Measurements from ENCODE around the gene BRD7.

BRD7 gene

GRCh38 chr16:50402298-50402895 lies 33.6 kb upstream of the BRD7 start:
- DNase-seq (ENCODE audit: extremely low read depth, low read depth): no peak
- no peak for TF ChIP-seq CTCF (IDR thresholded peaks at IDR 0.05; ENCODE audit: low read depth, low read length)

- no peak for TF ChIP-seq CTCF (IDR thresholded peaks at IDR 0.05; ENCODE audit: low read depth, low read length)
- DNase-seq (ENCODE audit: extremely low read depth, low read depth): no peak
Measured at GRCh38 chr16:50401355-50401754, 32.6 kb upstream of the BRD7 start.

- no peak for TF ChIP-seq CTCF (IDR thresholded peaks at IDR 0.05; ENCODE audit: low read depth, low read length)
Measured at GRCh38 chr16:50400967-50401348, 32.2 kb upstream of the BRD7 start.

GRCh38 chr16:50400312-50400966 lies 31.7 kb upstream of the BRD7 start:
- DNase-seq (ENCODE audit: extremely low read depth, low read depth): no peak
- no peak for TF ChIP-seq CTCF (IDR thresholded peaks at IDR 0.05; ENCODE audit: low read depth, low read length)

More at GRCh38 chr16:50400967-50401348, 32.2 kb upstream of the BRD7 start:
- DNase-seq (ENCODE audit: extremely low read depth, low read depth): no peak

- no peak for DNase-seq (ENCODE audit: extremely low read depth, low read depth)
- TF ChIP-seq CTCF (IDR thresholded peaks at IDR 0.05; ENCODE audit: low read depth, low read length): no peak
Measured at GRCh38 chr16:50399411-50399810, 30.6 kb upstream of the BRD7 start.

GRCh38 chr16:50398336-50398735 lies 29.5 kb upstream of the BRD7 start:
- TF ChIP-seq CTCF (IDR thresholded peaks at IDR 0.05; ENCODE audit: low read depth, low read length): no peak
- DNase-seq (ENCODE audit: extremely low read depth, low read depth): no peak

- no peak for TF ChIP-seq CTCF (IDR thresholded peaks at IDR 0.05; ENCODE audit: low read depth, low read length)
- DNase-seq (ENCODE audit: extremely low read depth, low read depth): no peak
Measured at GRCh38 chr16:50396761-50397535, 28.2 kb upstream of the BRD7 start.
